IMR-90 (cell line): ENCODE measurements around the gene ATRN. TPM values are rescaled to one million over a fixed set of nuclear protein-coding genes. Genes with fewer than 3 reads are reported as not detected.

ENCODE experiments used
- ATAC-seq: fragments of 200-7000 bp; cut with Tn5 transposase; 2 replicates; pipeline ENCODE4 v1.9.1; 2020; ENCODE audit warnings: low read depth, mild to moderate bottlenecking, moderate library complexity
- BruUV-seq: library from RNA; stranded (reverse); fragments of 400-500 nt; replicated peaks from 2 replicates; lab custom pipeline; 2021; lab: Mats Ljungman, UMichigan
- CTCF ChIA-PET: fragments of 300-600 bp; formaldehyde crosslinking; extraction: SDS; loops from one replicate; lab custom pipeline; 2021; ENCODE audit warnings: antibody characterized with exemption; lab: Yijun Ruan, JAX
- POLR2A ChIA-PET: fragments of 300-600 bp; sonication (Branson Sonifier 250); formaldehyde crosslinking; loops from one replicate; lab custom pipeline; 2022; ENCODE audit warnings: antibody characterized with exemption; ENCODE audit not compliant: unreplicated experiment; lab: Charles Lee
- DNase-seq: peaks from one replicate; pipeline ENCODE4 v3.0.0; 2013
- H2AFZ ChIP-seq: replicated peaks from 2 replicates; pipeline ENCODE3; 2013; ENCODE audit warnings: low read length, mild to moderate bottlenecking; ENCODE audit not compliant: poor library complexity
- H2AK5ac ChIP-seq: 2 replicates; pipeline ENCODE4 v1.6.1; 2013; ENCODE audit warnings: low read depth, low read length, inconsistent platforms
- H2AK9ac ChIP-seq: replicated peaks from 2 replicates; pipeline ENCODE3; 2013; ENCODE audit warnings: mild to moderate bottlenecking, low read depth, low read length, moderate library complexity; ENCODE audit not compliant: poor library complexity
- H2BK120ac ChIP-seq: 2 replicates; pipeline ENCODE4 v1.6.1; 2013; ENCODE audit warnings: low read depth, low read length, inconsistent platforms
- H2BK15ac ChIP-seq: 3 replicates; pipeline ENCODE4 v1.6.1; 2013; ENCODE audit warnings: low read depth, low read length, inconsistent platforms
- H2BK20ac ChIP-seq: 2 replicates; pipeline ENCODE4 v1.6.1; 2013; ENCODE audit warnings: low read depth, mild to moderate bottlenecking, inconsistent platforms, low read length, moderate library complexity
- H2BK5ac ChIP-seq: 2 replicates; pipeline ENCODE4 v1.6.1; 2013; ENCODE audit warnings: mild to moderate bottlenecking, low read depth, low read length, inconsistent platforms; ENCODE audit not compliant: poor library complexity, severe bottlenecking
- H3K14ac ChIP-seq: replicated peaks from 2 replicates; pipeline ENCODE4 v1.6.1; 2013; ENCODE audit warnings: low read depth, low read length, inconsistent platforms
- H3K18ac ChIP-seq: 2 replicates; pipeline ENCODE4 v1.6.1; 2013; ENCODE audit warnings: low read depth, low read length, control low read depth
- H3K23ac ChIP-seq: 2 replicates; pipeline ENCODE4 v1.6.1; 2013; ENCODE audit warnings: low read depth, low read length, inconsistent platforms
- H3K27ac ChIP-seq: 2 replicates; pipeline ENCODE4 v1.5.1; 2013; ENCODE audit warnings: mild to moderate bottlenecking, control low read depth, low read length; ENCODE audit not compliant: insufficient read depth
- H3K27me3 ChIP-seq: 2 replicates; pipeline ENCODE4 v1.6.1; 2013; ENCODE audit warnings: low read length; ENCODE audit not compliant: control insufficient read depth, insufficient read depth
- H3K36me3 ChIP-seq: 2 replicates; pipeline ENCODE4 v1.6.1; 2013; ENCODE audit warnings: low read length, mixed read lengths; ENCODE audit not compliant: control insufficient read depth, insufficient read depth
- H3K4ac ChIP-seq: 2 replicates; pipeline ENCODE4 v1.6.1; 2013; ENCODE audit warnings: low read depth, low read length, inconsistent platforms
- H3K4me1 ChIP-seq: 2 replicates; pipeline ENCODE4 v1.6.1; 2013; ENCODE audit warnings: low read length, mixed read lengths; ENCODE audit not compliant: control insufficient read depth, insufficient read depth
- H3K4me2 ChIP-seq: 2 replicates; pipeline ENCODE4 v1.6.1; 2013; ENCODE audit warnings: low read depth, mild to moderate bottlenecking, control low read depth, low read length, moderate library complexity
- H3K4me3 ChIP-seq: 2 replicates; pipeline ENCODE4 v1.5.1; 2013; ENCODE audit warnings: low read depth, mild to moderate bottlenecking, control low read depth, low read length, moderate library complexity; ENCODE audit not compliant: insufficient read depth
- H3K56ac ChIP-seq: 2 replicates; pipeline ENCODE4 v1.6.1; 2013; ENCODE audit warnings: low read length, inconsistent platforms; ENCODE audit not compliant: insufficient read depth; ENCODE audit errors: extremely low read depth
- H3K79me1 ChIP-seq, 2 experiments: 2 replicates each; pipeline ENCODE4 v1.6.1; 2013; ENCODE audit warnings: low read length in 2 of 2, inconsistent platforms in 1 of 2, low read depth in 1 of 2
- H3K9ac ChIP-seq: 2 replicates; pipeline ENCODE4 v1.6.1; 2013; ENCODE audit warnings: low read depth, low read length, control low read depth
- H3K9me1 ChIP-seq: 2 replicates; pipeline ENCODE4 v1.6.1; 2013; ENCODE audit warnings: low read length, inconsistent platforms; ENCODE audit not compliant: insufficient read depth
- H3K9me3 ChIP-seq: 2 replicates; pipeline ENCODE4 v1.6.1; 2013; ENCODE audit warnings: low read length; ENCODE audit not compliant: control insufficient read depth, insufficient read depth
- H4K20me1 ChIP-seq: 2 replicates; pipeline ENCODE4 v1.6.1; 2013; ENCODE audit warnings: low read length, inconsistent platforms; ENCODE audit not compliant: insufficient read depth
- H4K5ac ChIP-seq: 2 replicates; pipeline ENCODE4 v1.6.1; 2013; ENCODE audit warnings: mild to moderate bottlenecking, low read depth, low read length, control low read depth
- H4K8ac ChIP-seq, 2 experiments: 2 replicates each; pipeline ENCODE4 v1.6.1; 2013; ENCODE audit warnings: low read depth in 2 of 2, low read length in 2 of 2, control low read depth in 1 of 2, inconsistent platforms in 1 of 2
- H4K91ac ChIP-seq: 2 replicates; pipeline ENCODE4 v1.6.1; 2013; ENCODE audit warnings: low read depth, low read length, inconsistent platforms; ENCODE audit not compliant: insufficient read depth
- BHLHE40 ChIP-seq: fragments of 150-350 bp; IDR thresholded peaks from 2 replicates; pipeline ENCODE4 v1.6.1; 2016; ENCODE audit warnings: mild to moderate bottlenecking, low read depth, low read length
- CEBPB ChIP-seq: IDR thresholded peaks from 2 replicates; pipeline ENCODE4 v1.6.1; 2012; ENCODE audit warnings: low read depth, low read length, improper control_type of control experiment
- CHD1 ChIP-seq: IDR thresholded peaks from 2 replicates; pipeline ENCODE4 v1.6.1; 2012; ENCODE audit warnings: low read depth, low read length, improper control_type of control experiment
- CTCF ChIP-seq: conservative IDR thresholded peaks from 2 replicates; pipeline ENCODE4 v1.5.1; 2012; ENCODE audit warnings: mild to moderate bottlenecking, low read depth, low read length, improper control_type of control experiment
- ELK1 ChIP-seq: fragments of 150-350 bp; IDR thresholded peaks from 2 replicates; pipeline ENCODE4 v1.6.1; 2016; ENCODE audit warnings: low read depth, mild to moderate bottlenecking, low read length, moderate library complexity, borderline replicate concordance
- FOS ChIP-seq: fragments of 150-350 bp; IDR thresholded peaks from 2 replicates; pipeline ENCODE4 v1.6.1; 2016; ENCODE audit warnings: low read depth, low read length
- MAFK ChIP-seq: IDR thresholded peaks from 2 replicates; pipeline ENCODE4 v1.6.1; 2012; ENCODE audit warnings: low read depth, low read length, improper control_type of control experiment
- POLR2A ChIP-seq: IDR thresholded peaks from 2 replicates; pipeline ENCODE4 v1.6.1; 2012; ENCODE audit warnings: mild to moderate bottlenecking, low read depth, low read length
- WGBS, 2 experiments: methylation state at CpG; one replicate each; pipeline versions ENCODE4 v1.1.5 to v1.1.7; 2013; ENCODE audit warnings: missing lambda C conversion rate in 2 of 2; ENCODE audit not compliant: insufficient read length in 1 of 2; ENCODE audit errors: extremely low coverage in 2 of 2; 5-methylcytosine and 5-hydroxymethylcytosine counted together
- dilution Hi-C: fragments of 300-500 bp; cut with HindIII; formaldehyde crosslinking; loops from one replicate; pipeline ENCODE4 v1.14.3; 2018; ENCODE audit warnings: low sequenced_read_pairs; ENCODE audit not compliant: unreplicated experiment
- in situ Hi-C: fragments of 300-500 bp; cut with MboI; formaldehyde crosslinking; loops from 3 replicates; pipeline ENCODE4 v1.14.3; 2019; ENCODE audit warnings: low sequenced_read_pairs, inconsistent platforms, mixed read lengths
- intact Hi-C: fragments of 100-400 bp; cut with micrococcal nuclease; formaldehyde crosslinking; loops from 2 replicates; pipeline ENCODE4 v1.10.0; 2022
- polyA plus RNA-seq, 3 experiments: library from polyadenylated mRNA; depleted of rRNA; stranded (reverse); fragments of >200 nt; gene quantifications; 2 replicates each; pipeline ENCODE4 v1.2.3, GENCODE V29; 2012; ENCODE audit warnings: low replicate concordance in 1 of 3
- total RNA-seq: library from RNA; depleted of rRNA; stranded (reverse); fragments of >200 nt; gene quantifications from 2 replicates; pipeline ENCODE4 v1.2.3, GENCODE V29; 2012

ATRN gene
- total and polyA plus RNA-seq, 2 of the 4 experiments (the other 2 are of a cell fraction): 32.3 to 46.2 TPM

GRCh38 chr20:3483784-3484183 is 13.0 kb downstream of the ATRN start:
- ATAC-seq (peak; percentile 75), DNase-seq (peak; percentile 40)
- in situ Hi-C loops: no loop called here
- TF ChIP-seq POLR2A: no peak
- no peak for TF ChIP-seq CTCF
- TF ChIP-seq ELK1: no peak
- 0 out of 2 replicates have a peak, but pooled peaks have one; percentile 7 for TF ChIP-seq FOS
- no peak for TF ChIP-seq CHD1
- TF ChIP-seq BHLHE40: no peak
- TF ChIP-seq CEBPB: 0 out of 2 replicates have a peak, but pooled peaks have one; percentile 24
- TF ChIP-seq MAFK: no peak
- H2AK5ac ChIP-seq: no peak overlapping the region
- H4K5ac ChIP-seq: no peak overlapping the region
- CTCF ChIA-PET: interaction anchor here (0.6 kb wide), 2 partner anchors 11 to 143 kb away, joined by 3 read pairs; no protein-coding TSS in a partner anchor
- H2BK20ac ChIP-seq: no peak overlapping the region
- no TSS peak for BruUV-seq
- H3K9me3 ChIP-seq: peaks cover 5% of the 10 kb centered on the region
- H3K18ac ChIP-seq: no peak overlapping the region
- no peak overlapping the region for H3K23ac ChIP-seq
- no peak overlapping the region for H3K9ac ChIP-seq
- no peaks in the 10 kb centered on the region for H3K36me3 ChIP-seq
- H4K8ac ChIP-seq: no peak overlapping the region
- no peak overlapping the region for H3K4me2 ChIP-seq
- intact Hi-C loops: loop anchor here (10.0 kb wide), 1 partner anchor 51 kb away; no protein-coding TSS in a partner anchor
- H3K4ac ChIP-seq: no peak overlapping the region
- H4K20me1 ChIP-seq: peaks cover 21% of the 10 kb centered on the region; the same call in 1 of the 2 replicates
- no peak overlapping the region for H2AFZ ChIP-seq
- H2BK120ac ChIP-seq: no peak overlapping the region
- H4K91ac ChIP-seq: no peak overlapping the region
- no peak overlapping the region for H3K4me3 ChIP-seq
- no peaks in the 10 kb centered on the region for H3K27me3 ChIP-seq
- no peak overlapping the region for H2AK9ac ChIP-seq
- H3K56ac ChIP-seq: no peak overlapping the region
- H3K79me1 ChIP-seq: peaks cover 32 to 44% of the 10 kb centered on the region in 2 experiments
- WGBS, 2 experiments: no CpG with 5 or more reads among the region's 1 CpG
- POLR2A ChIA-PET: no interaction called here
- no peak overlapping the region for H3K27ac ChIP-seq
- H3K9me1 ChIP-seq: peaks cover 12% of the 10 kb centered on the region
- dilution Hi-C loops: no loop called here
- H3K4me1 ChIP-seq: 0 out of 2 replicates have a peak, but pooled peaks cover 3% of the 10 kb centered on the region
- H3K14ac ChIP-seq: no peak overlapping the region
- no peak overlapping the region for H2BK5ac ChIP-seq
- H2BK15ac ChIP-seq: no peak overlapping the region
